Fibroblast of skin of scalp (primary cell): ENCODE measurements around the gene DLG3.
"Not testable (repeated sequence)": the region's sequence is repeated elsewhere in the genome, so short reads cannot be mapped to it uniquely, and the experiment has no call there.

Experiments used
- DNase-seq: peaks from one replicate; pipeline ENCODE4 v3.0.0-alpha.2; 2013

The DLG3 gene

GRCh38 chrX:70476934-70477733 lies 32.5 kb downstream of the DLG3 start:
- peak; percentile 23 for DNase-seq

GRCh38 chrX:70477734-70478075 lies 33.1 kb downstream of the DLG3 start:
- DNase-seq = no peak

GRCh38 chrX:70478526-70479245 lies 34.1 kb downstream of the DLG3 start:
- no peak for DNase-seq

GRCh38 chrX:70479247-70479921 lies 34.7 kb downstream of the DLG3 start:
- peak; percentile 60 for DNase-seq

GRCh38 chrX:70479922-70480659 lies 35.5 kb downstream of the DLG3 start:
- no peak for DNase-seq

GRCh38 chrX:70480660-70481018 lies 36.0 kb downstream of the DLG3 start:
- DNase-seq = no peak

- no peak for DNase-seq
Observed at GRCh38 chrX:70481471-70482270, 37.0 kb downstream of the DLG3 start.

- DNase-seq = no peak
Observed at GRCh38 chrX:70482300-70482699, 37.7 kb downstream of the DLG3 start.

- no peak for DNase-seq
Observed at GRCh38 chrX:70485466-70485865, 40.8 kb downstream of the DLG3 start.

- no peak for DNase-seq
Observed at GRCh38 chrX:70488856-70489255, 44.2 kb downstream of the DLG3 start.

- DNase-seq = peak; percentile 32
Observed at GRCh38 chrX:70494441-70494840, 49.8 kb downstream of the DLG3 start.

GRCh38 chrX:70496491-70496890 lies 51.9 kb downstream of the DLG3 start:
- no peak for DNase-seq

- DNase-seq = no peak
Observed at GRCh38 chrX:70497026-70497425, 52.4 kb downstream of the DLG3 start.

GRCh38 chrX:70498129-70498528 lies 53.5 kb downstream of the DLG3 start:
- no peak for DNase-seq

- DNase-seq = no peak
Observed at GRCh38 chrX:70500826-70501225, 56.2 kb downstream of the DLG3 start.

GRCh38 chrX:70504772-70505450 lies 60.3 kb downstream of the DLG3 start:
- DNase-seq = no peak

- DNase-seq = no peak
Observed at GRCh38 chrX:70505451-70505841, 60.8 kb downstream of the DLG3 start.

GRCh38 chrX:70508296-70508911 lies 63.8 kb downstream of the DLG3 start:
- DNase-seq = no peak

- DNase-seq = no peak
Observed at GRCh38 chrX:70509078-70509477, 64.4 kb downstream of the DLG3 start.

GRCh38 chrX:70515270-70515669 lies 70.6 kb downstream of the DLG3 start:
- DNase-seq = not testable (repeated sequence)

GRCh38 chrX:70515692-70516091 lies 71.1 kb downstream of the DLG3 start:
- DNase-seq = not testable (repeated sequence)
